ENCODE results near the gene BST2.

DNA sequence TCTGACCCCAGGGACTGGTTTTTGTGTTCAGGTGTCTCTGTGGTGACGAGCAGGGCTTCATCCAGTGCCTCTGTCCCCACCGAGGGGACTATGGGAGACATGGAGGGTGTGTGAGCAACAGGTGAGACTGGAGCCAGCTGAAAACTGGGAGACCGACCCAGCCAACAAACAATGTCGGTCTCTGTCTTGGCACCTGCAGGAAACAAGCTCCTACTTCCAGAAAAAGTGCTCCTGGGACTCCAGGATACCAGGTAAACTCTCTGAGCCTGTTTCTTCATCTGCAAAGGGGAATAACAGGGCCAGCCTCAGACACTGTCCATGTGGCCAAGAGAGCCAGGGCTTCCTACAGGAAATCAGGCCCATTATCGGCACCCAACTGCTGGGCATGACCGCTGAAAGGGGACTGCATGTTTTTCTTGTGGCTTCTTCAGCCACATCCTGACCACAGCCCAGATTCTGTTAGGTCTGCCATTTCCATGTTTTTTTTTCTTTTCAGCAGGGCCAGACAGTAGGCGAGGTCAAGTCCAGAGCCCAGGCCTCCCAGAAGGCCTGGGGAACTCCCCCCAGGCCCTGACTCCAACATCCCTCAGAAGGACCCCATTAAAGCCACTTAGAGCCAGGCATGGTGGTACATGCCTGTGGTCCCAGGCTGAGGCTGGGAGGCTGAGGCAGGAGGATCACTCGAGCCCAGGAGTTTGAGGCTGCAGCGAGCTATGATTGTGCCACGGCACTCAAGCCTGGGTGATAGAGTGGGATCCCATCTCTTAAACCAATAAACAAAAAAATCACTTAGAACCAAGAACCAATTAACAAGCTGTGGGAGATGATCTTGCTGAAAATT is 836 bp upstream of the BST2 start:
- TF ChIP-seq, protein P1, sequence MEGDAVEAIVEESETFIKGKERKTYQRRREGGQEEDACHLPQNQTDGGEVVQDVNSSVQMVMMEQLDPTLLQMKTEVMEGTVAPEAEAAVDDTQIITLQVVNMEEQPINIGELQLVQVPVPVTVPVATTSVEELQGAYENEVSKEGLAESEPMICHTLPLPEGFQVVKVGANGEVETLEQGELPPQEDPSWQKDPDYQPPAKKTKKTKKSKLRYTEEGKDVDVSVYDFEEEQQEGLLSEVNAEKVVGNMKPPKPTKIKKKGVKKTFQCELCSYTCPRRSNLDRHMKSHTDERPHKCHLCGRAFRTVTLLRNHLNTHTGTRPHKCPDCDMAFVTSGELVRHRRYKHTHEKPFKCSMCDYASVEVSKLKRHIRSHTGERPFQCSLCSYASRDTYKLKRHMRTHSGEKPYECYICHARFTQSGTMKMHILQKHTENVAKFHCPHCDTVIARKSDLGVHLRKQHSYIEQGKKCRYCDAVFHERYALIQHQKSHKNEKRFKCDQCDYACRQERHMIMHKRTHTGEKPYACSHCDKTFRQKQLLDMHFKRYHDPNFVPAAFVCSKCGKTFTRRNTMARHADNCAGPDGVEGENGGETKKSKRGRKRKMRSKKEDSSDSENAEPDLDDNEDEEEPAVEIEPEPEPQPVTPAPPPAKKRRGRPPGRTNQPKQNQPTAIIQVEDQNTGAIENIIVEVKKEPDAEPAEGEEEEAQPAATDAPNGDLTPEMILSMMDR (IDR thresholded peaks at IDR 0.05): no peak
- no peak for TF ChIP-seq POLR2A (IDR thresholded peaks at IDR 0.05)
